ENCODE data around the gene OVOL3.
"Not testable (repeated sequence)": the region's sequence is repeated elsewhere in the genome, so short reads cannot be mapped to it uniquely, and the experiment has no call there.

Gene OVOL3

GRCh38 chr19:36114721-36115452, 3.9 kb downstream of the OVOL3 start, which contains the start of gene POLR2I:
POLR2I (minus strand) TSS chr19:36114875; CDS start chr19:36114856, 19 bp downstream.
- Histone ChIP-seq H3K9me3 (ENCODE audit: insufficient read depth, low read depth, low read length) (no peaks in the 10 kb centered on the region), H3K9ac (ENCODE audit: low read depth, low read length) (peak within 1 kb of the TSS; percentile 54), H3K27me3 (ENCODE audit: insufficient read depth, low read length) (no peaks in the 10 kb centered on the region), H3K36me3 (ENCODE audit: insufficient read depth, low read length) (peaks cover 45% of the 10 kb centered on the region), H3K4me3 (ENCODE audit: low read length) (peak within 1 kb of the TSS; percentile 76), H3K4me1 (ENCODE audit: insufficient read depth, low read length) (peaks cover 3% of the 10 kb centered on the region; the same call in 1 of the 2 replicates), H3K27ac (ENCODE audit: low read depth, low read length) (peak within 1 kb of the TSS; percentile 66; the same call in 1 of the 2 replicates)
- under 1% methylated on average over 60 of the region's 60 CpGs for WGBS

DNA sequence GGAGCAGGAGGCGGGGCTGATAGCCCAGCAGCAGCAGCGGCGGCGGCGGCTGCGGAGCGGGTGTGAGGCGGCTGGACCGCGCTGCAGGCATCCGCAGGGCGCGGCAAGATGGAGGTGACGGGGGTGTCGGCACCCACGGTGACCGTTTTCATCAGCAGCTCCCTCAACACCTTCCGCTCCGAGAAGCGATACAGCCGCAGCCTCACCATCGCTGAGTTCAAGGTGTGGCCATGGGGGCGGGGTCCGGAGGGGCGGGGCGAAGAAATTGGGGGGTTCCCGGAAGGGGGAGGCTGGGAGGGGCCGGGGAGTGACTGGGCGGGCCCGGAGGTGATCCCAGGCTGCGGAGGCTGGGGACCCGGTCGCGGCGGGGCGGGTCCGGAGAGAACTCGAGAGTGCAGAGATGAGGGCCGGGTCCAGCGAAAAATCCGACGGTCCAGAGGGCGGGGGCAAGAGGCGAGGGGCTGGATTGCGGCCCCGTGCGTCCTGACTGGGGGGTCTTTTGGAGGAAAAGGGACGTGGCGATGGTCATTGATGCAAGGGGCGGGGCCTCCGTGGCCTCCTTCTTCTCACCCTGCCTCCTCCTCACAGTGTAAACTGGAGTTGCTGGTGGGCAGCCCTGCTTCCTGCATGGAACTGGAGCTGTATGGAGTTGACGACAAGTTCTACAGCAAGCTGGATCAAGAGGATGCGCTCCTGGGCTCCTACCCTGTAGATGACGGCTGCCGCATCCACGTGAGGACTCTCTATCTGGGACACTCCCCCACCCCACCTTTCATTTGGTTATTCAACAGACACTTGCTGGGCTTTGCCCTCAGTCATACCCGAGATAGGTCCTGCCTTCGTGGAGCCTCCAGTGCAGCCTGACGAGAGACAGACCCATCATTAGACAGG, 4.8 kb downstream of the OVOL3 start, which contains the start of gene TBCB:
TBCB (plus strand) TSS at position 16 of the 891 bp plus-strand sequence; CDS start at position 109, 93 bp downstream.
- peaks cover 53% of the 10 kb centered on the region for H3K36me3 ChIP-seq (ENCODE audit: insufficient read depth, low read length)
- peak within 1 kb of the TSS; percentile 76 for H3K4me3 ChIP-seq (ENCODE audit: low read length)
- H3K27ac ChIP-seq (ENCODE audit: low read depth, low read length) = peak within 1 kb of the TSS; percentile 66; the same call in 1 of the 2 replicates
- H3K27me3 ChIP-seq (ENCODE audit: insufficient read depth, low read length) = no peaks in the 10 kb centered on the region
- H3K4me1 ChIP-seq (ENCODE audit: insufficient read depth, low read length) = peaks cover 9% of the 10 kb centered on the region; the same call in 1 of the 2 replicates
- WGBS = 5% methylated on average over 57 of the region's 59 CpGs
- no peaks in the 10 kb centered on the region for H3K9me3 ChIP-seq (ENCODE audit: insufficient read depth, low read depth, low read length)
- peak within 1 kb of the TSS; percentile 54 for H3K9ac ChIP-seq (ENCODE audit: low read depth, low read length)

DNA sequence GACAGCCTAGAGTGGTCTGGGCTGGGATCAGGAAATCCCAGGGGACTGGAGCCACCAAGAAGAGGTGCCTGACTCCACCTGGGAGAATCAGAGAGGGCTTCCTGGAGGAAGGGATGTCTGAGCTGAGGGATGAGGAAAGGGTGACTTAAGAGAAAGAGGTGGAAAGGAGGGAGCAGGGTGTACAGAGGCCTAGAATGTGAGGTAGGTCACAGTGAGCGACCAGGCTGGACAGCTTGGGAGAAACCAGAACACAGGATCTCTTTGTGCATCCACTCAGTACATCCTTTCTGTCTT, 5.3 kb downstream of the OVOL3 start:
- 91% methylated on average over 1 of the region's 1 CpG for WGBS
- no peaks in the 10 kb centered on the region for H3K9me3 ChIP-seq (ENCODE audit: insufficient read depth, low read depth, low read length)
- no peaks in the 10 kb centered on the region for H3K27me3 ChIP-seq (ENCODE audit: insufficient read depth, low read length)
- H3K27ac ChIP-seq (ENCODE audit: low read depth, low read length) = no peak overlapping the region
- H3K4me3 ChIP-seq (ENCODE audit: low read length) = peak overlapping the region; percentile 76
- H3K4me1 ChIP-seq (ENCODE audit: insufficient read depth, low read length) = peaks cover 9% of the 10 kb centered on the region; the same call in 1 of the 2 replicates
- peaks cover 56% of the 10 kb centered on the region for H3K36me3 ChIP-seq (ENCODE audit: insufficient read depth, low read length)
- 0 out of 2 replicates have a peak overlapping the region, but pooled peaks have one; percentile 42 for H3K9ac ChIP-seq (ENCODE audit: low read depth, low read length)

DNA sequence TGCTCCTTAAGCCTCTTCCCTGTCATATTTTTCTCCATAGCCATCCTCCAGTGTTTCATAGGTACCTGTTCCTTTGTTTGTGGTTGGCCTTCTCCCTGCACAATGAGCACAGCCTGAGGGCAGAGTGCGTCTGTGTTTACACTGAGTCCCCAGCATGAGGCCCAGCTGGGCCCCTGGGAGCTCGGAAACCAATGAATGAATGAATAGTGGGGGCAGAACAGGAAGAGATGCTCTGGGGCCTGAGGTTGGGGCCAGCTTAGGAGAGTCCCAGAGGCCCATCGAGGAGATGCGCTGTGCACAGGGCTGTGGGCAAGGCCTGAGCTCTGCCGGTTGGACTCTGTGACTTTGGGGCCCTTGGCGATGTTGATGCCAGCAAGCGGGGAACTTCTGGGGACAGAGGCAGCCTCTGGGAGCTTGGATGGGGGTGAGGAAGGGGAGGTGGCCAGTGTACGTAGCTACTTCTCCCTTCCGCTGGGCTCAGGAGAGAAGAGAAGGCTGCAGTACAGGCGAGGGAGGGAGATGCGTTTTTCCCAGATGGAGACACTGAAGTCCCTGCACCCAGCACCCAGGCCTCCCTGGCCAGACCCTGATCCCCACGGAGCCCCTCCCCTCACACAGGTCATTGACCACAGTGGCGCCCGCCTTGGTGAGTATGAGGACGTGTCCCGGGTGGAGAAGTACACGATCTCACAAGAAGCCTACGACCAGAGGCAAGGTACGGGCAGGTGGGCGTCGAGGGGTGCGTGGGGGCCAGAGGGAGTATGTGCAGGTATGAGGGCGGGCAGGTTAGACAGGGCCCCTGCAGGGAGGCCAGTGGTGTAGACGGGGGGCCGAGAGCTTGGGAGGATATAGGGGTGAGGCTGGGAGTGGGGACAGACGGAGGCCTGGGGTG, 9.4 kb downstream of the OVOL3 start:
- no peak overlapping the region for H3K4me3 ChIP-seq (ENCODE audit: low read length)
- no peaks in the 10 kb centered on the region for H3K27me3 ChIP-seq (ENCODE audit: insufficient read depth, low read length)
- no peaks in the 10 kb centered on the region for H3K9me3 ChIP-seq (ENCODE audit: insufficient read depth, low read depth, low read length)
- H3K36me3 ChIP-seq (ENCODE audit: insufficient read depth, low read length) = peaks cover 71% of the 10 kb centered on the region
- peaks cover 9% of the 10 kb centered on the region; the same call in 1 of the 2 replicates for H3K4me1 ChIP-seq (ENCODE audit: insufficient read depth, low read length)
- no peak overlapping the region for H3K9ac ChIP-seq (ENCODE audit: low read depth, low read length)
- WGBS = 88% methylated on average over 26 of the region's 26 CpGs
- H3K27ac ChIP-seq (ENCODE audit: low read depth, low read length) = no peak overlapping the region

- peaks cover 9% of the 10 kb centered on the region; the same call in 1 of the 2 replicates for H3K4me1 ChIP-seq (ENCODE audit: insufficient read depth, low read length)
- H3K36me3 ChIP-seq (ENCODE audit: insufficient read depth, low read length) = peaks cover 77% of the 10 kb centered on the region
- H3K9me3 ChIP-seq (ENCODE audit: insufficient read depth, low read depth, low read length) = no peaks in the 10 kb centered on the region
- H3K4me3 ChIP-seq (ENCODE audit: low read length) = no peak overlapping the region
- H3K9ac ChIP-seq (ENCODE audit: low read depth, low read length) = 0 out of 2 replicates have a peak overlapping the region, but pooled peaks have one; percentile 26
- H3K27me3 ChIP-seq (ENCODE audit: insufficient read depth, low read length) = no peaks in the 10 kb centered on the region
- 95% methylated on average over 18 of the region's 18 CpGs for WGBS
- no peak overlapping the region for H3K27ac ChIP-seq (ENCODE audit: low read depth, low read length)
Measured at GRCh38 chr19:36120984-36121358, 10.0 kb downstream of the OVOL3 start.

GRCh38 chr19:36121486-36122124, 10.7 kb downstream of the OVOL3 start:
- Histone ChIP-seq H3K9me3 (ENCODE audit: insufficient read depth, low read depth, low read length) (no peaks in the 10 kb centered on the region), H3K9ac (ENCODE audit: low read depth, low read length) (0 out of 2 replicates have a peak overlapping the region, but pooled peaks have one; percentile 26), H3K4me1 (ENCODE audit: insufficient read depth, low read length) (peaks cover 7% of the 10 kb centered on the region; the same call in 1 of the 2 replicates), H3K36me3 (ENCODE audit: insufficient read depth, low read length) (peaks cover 72% of the 10 kb centered on the region), H3K4me3 (ENCODE audit: low read length) (no peak overlapping the region), H3K27me3 (ENCODE audit: insufficient read depth, low read length) (no peaks in the 10 kb centered on the region), H3K27ac (ENCODE audit: low read depth, low read length) (no peak overlapping the region)
- WGBS = 93% methylated on average over 49 of the region's 49 CpGs

DNA sequence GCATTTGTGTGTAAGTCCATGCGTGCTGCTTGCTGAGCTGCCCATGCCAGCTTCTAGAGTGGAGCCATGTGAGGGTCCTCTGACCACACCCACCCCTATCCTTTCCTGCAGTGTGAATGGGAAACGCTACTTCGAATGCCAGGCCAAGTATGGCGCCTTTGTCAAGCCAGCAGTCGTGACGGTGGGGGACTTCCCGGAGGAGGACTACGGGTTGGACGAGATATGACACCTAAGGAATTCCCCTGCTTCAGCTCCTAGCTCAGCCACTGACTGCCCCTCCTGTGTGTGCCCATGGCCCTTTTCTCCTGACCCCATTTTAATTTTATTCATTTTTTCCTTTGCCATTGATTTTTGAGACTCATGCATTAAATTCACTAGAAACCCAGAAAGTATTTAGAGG, 14.6 kb downstream of the OVOL3 start:
- no peak overlapping the region for H3K9ac ChIP-seq (ENCODE audit: low read depth, low read length)
- no peaks in the 10 kb centered on the region for H3K4me1 ChIP-seq (ENCODE audit: insufficient read depth, low read length)
- no peak overlapping the region for H3K27ac ChIP-seq (ENCODE audit: low read depth, low read length)
- H3K9me3 ChIP-seq (ENCODE audit: insufficient read depth, low read depth, low read length) = no peaks in the 10 kb centered on the region
- peaks cover 44% of the 10 kb centered on the region for H3K36me3 ChIP-seq (ENCODE audit: insufficient read depth, low read length)
- H3K4me3 ChIP-seq (ENCODE audit: low read length) = no peak overlapping the region
- WGBS = 95% methylated on average over 9 of the region's 9 CpGs
- H3K27me3 ChIP-seq (ENCODE audit: insufficient read depth, low read length) = no peaks in the 10 kb centered on the region

DNA sequence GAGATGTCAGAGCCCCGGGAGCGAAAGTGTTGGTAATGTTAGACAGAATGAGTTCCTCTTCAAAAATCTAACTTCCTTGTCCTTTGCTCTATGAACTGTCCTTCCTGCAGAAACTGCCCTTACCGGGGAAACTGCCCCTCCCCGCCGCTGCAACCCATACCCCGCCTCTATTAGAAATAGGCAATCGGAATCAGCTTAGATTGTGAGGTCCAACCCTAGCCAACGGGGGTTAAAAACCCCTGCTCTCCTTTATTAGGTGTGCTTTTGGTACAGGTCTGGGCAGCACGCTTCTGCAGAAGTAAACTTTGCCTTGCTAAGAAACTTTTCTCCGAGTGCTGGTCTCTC, 17.4 kb downstream of the OVOL3 start:
- peak overlapping the region; percentile 82 for H3K27ac ChIP-seq (ENCODE audit: low read depth, low read length)
- peak overlapping the region; percentile 76 for H3K9ac ChIP-seq (ENCODE audit: low read depth, low read length)
- no peaks in the 10 kb centered on the region for H3K27me3 ChIP-seq (ENCODE audit: insufficient read depth, low read length)
- no peaks in the 10 kb centered on the region for H3K4me1 ChIP-seq (ENCODE audit: insufficient read depth, low read length)
- WGBS = 24% methylated on average over 10 of the region's 10 CpGs
- peak overlapping the region; percentile 64 for H3K4me3 ChIP-seq (ENCODE audit: low read length)
- H3K9me3 ChIP-seq (ENCODE audit: insufficient read depth, low read depth, low read length) = no peaks in the 10 kb centered on the region
- peaks cover 24% of the 10 kb centered on the region for H3K36me3 ChIP-seq (ENCODE audit: insufficient read depth, low read length)

DNA sequence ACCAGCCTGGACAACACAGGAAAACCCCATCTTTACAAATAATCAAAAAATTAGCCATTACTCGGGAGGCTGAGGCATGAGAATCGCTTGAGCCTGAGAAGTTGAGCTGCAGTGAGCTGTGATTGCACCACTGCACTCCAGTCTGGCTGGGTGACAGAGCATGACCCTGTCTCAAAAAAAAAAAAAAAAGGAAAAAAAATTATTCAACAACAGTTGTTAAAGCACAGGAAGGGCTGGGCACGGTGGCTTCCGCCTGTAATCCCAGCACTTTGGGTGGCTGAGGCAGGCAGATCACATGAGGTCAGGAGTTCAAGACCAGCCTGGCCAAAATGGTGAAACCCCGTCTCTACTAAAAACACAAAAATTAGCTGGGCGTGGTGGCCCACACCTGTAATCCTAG, 20.3 kb downstream of the OVOL3 start:
- 93% methylated on average over 6 of the region's 6 CpGs for WGBS

GRCh38 chr19:36134867-36135266, 23.9 kb downstream of the OVOL3 start:
- H3K9me3 ChIP-seq (ENCODE audit: insufficient read depth, low read depth, low read length); H3K9ac ChIP-seq (ENCODE audit: low read depth, low read length); H3K36me3 ChIP-seq (ENCODE audit: insufficient read depth, low read length); H3K27me3 ChIP-seq (ENCODE audit: insufficient read depth, low read length); H3K4me1 ChIP-seq (ENCODE audit: insufficient read depth, low read length); H3K27ac ChIP-seq (ENCODE audit: low read depth, low read length); H3K4me3 ChIP-seq (ENCODE audit: low read length): not testable (repeated sequence)
- 91% methylated on average over 4 of the region's 4 CpGs for WGBS

More for the DNA sequence above, 20.3 kb downstream of the OVOL3 start:
- H3K4me3 ChIP-seq (ENCODE audit: low read length); H3K4me1 ChIP-seq (ENCODE audit: insufficient read depth, low read length); H3K9me3 ChIP-seq (ENCODE audit: insufficient read depth, low read depth, low read length); H3K27ac ChIP-seq (ENCODE audit: low read depth, low read length); H3K9ac ChIP-seq (ENCODE audit: low read depth, low read length); H3K36me3 ChIP-seq (ENCODE audit: insufficient read depth, low read length); H3K27me3 ChIP-seq (ENCODE audit: insufficient read depth, low read length): not testable (repeated sequence)
